Lung (tissue), 12 donors: Measurements from ENCODE around the gene TCF12. TPM values are rescaled to one million over a fixed set of nuclear protein-coding genes. Genes with fewer than 3 reads are reported as not detected.
A peak's percentile ranks its signal among the peaks of the same experiment; 100 is the strongest.

ENCODE experiments used
- ATAC-seq: fragments of 200-7000 bp; cut with Tn5 transposase; one replicate; pipeline ENCODE4 v1.9.1; 2020; ENCODE audit warnings: moderate number of reproducible peaks; ENCODE audit not compliant: insufficient read depth, low FRiP score
- DNase-seq, 3 donors: peaks; one replicate each; pipeline ENCODE4 v3.0.0-alpha.2; 2013 to 2017
- H3K27ac ChIP-seq, 2 donors: one replicate each; pipeline ENCODE4 v1.5.1; 2013; ENCODE audit warnings: mild to moderate bottlenecking in 2 of 2, moderate library complexity in 2 of 2, control low read depth in 1 of 2, inconsistent platforms in 1 of 2, low read depth in 1 of 2, low read length in 1 of 2
- H3K27me3 ChIP-seq, 3 donors: one replicate each; pipeline ENCODE4 v1.5.1; 2013; ENCODE audit warnings: low read length in 2 of 3; ENCODE audit not compliant: control insufficient read depth in 3 of 3, insufficient read depth in 3 of 3
- H3K36me3 ChIP-seq, 4 donors: one replicate each; pipeline ENCODE4 v1.5.1; 2013; ENCODE audit warnings: low read length in 4 of 4, mild to moderate bottlenecking in 1 of 4, moderate library complexity in 1 of 4; ENCODE audit not compliant: control insufficient read depth in 4 of 4, insufficient read depth in 4 of 4
- H3K4me1 ChIP-seq, 5 donors: one replicate each; pipeline ENCODE4 v1.5.1; 2013; ENCODE audit warnings: low read length in 5 of 5, mild to moderate bottlenecking in 2 of 5, moderate library complexity in 1 of 5; ENCODE audit not compliant: control insufficient read depth in 5 of 5, insufficient read depth in 5 of 5
- H3K4me3 ChIP-seq: one replicate; pipeline ENCODE4 v1.5.1; 2013; ENCODE audit warnings: mild to moderate bottlenecking, control low read depth, moderate library complexity
- H3K9ac ChIP-seq, 2 donors: one replicate each; pipeline ENCODE4 v1.5.1; 2013; ENCODE audit warnings: low read length in 2 of 2, control low read depth in 1 of 2; ENCODE audit not compliant: insufficient read depth in 1 of 2
- H3K9me3 ChIP-seq, 4 donors: one replicate each; pipeline ENCODE4 v1.5.1; 2013; ENCODE audit warnings: low read length in 3 of 4, mild to moderate bottlenecking in 1 of 4, moderate library complexity in 1 of 4; ENCODE audit not compliant: control insufficient read depth in 4 of 4, insufficient read depth in 3 of 4
- CTCF ChIP-seq: IDR thresholded peaks from 2 replicates; pipeline ENCODE4 v1.5.1; 2012; ENCODE audit warnings: mild to moderate bottlenecking; ENCODE audit errors: control extremely low read depth, extremely low read depth
- WGBS, 2 donors: extraction: QIAGEN DNeasy Blood & Tissue Kit; methylation state at CpG; one replicate each; pipeline ENCODE4 v1.1.7; 2013; 5-methylcytosine and 5-hydroxymethylcytosine counted together
- polyA plus RNA-seq, 2 donors: library from polyadenylated mRNA; stranded (reverse); fragments of 200-250 nt; gene quantifications; one replicate each; pipeline ENCODE4 v1.2.1, GENCODE V29; 2013
- total RNA-seq, 2 donors: library from RNA; depleted of rRNA in 1 of 2; stranded (reverse); fragments of >200 nt in 1 of 2; gene quantifications; one replicate each; pipeline ENCODE4 v1.2.1, GENCODE V29; 2014 to 2021
- donor health status: control.
- donor health status: control.
- donor health status: Bipolar disorder and iron deficiency.
- donor health status: healthy.
- donor health status: DM: yes; HTN: yes; CAD: no.

TCF12 gene
- total and polyA plus RNA-seq, 4 donors = 9.6 to 314 (median 56.3) TPM

GRCh38 chr15:57156210-57156884, 237.9 kb downstream of the TCF12 start:
- Histone ChIP-seq H3K4me1 (peaks cover 5 to 31% (median 10%) of the 10 kb centered on the region in 5 donors), H3K36me3 (peaks cover 1 to 7% (median 4%) of the 10 kb centered on the region in 4 donors), H3K9me3 (peaks cover 0 to 6% (median 3%) of the 10 kb centered on the region in 4 donors), H3K9ac (no peak overlapping the region), H3K27me3 (no peaks in the 10 kb centered on the region), H3K27ac (peak overlapping the region in 1 of 2 donors; percentile 71), H3K4me3 (no peak overlapping the region)
- TF ChIP-seq CTCF = no peak
- 53 to 70% methylated on average over 3 of the region's 3 CpGs for WGBS, 2 donors
- DNase-seq = no peak
- no peak for ATAC-seq

- H3K36me3 ChIP-seq = peaks cover 0 to 2% (median under 1%) of the 10 kb centered on the region in 4 donors
- no peaks in the 10 kb centered on the region for H3K27me3 ChIP-seq
- TF ChIP-seq CTCF = no peak
- ATAC-seq (no peak), DNase-seq (no peak)
- H3K4me1 ChIP-seq = peaks cover 5 to 26% (median 10%) of the 10 kb centered on the region in 5 donors
- peak overlapping the region in 1 of 2 donors; percentile 69 for H3K27ac ChIP-seq
- no peak overlapping the region for H3K9ac ChIP-seq
- no peak overlapping the region for H3K4me3 ChIP-seq
- no peaks in the 10 kb centered on the region for H3K9me3 ChIP-seq
Observed at GRCh38 chr15:57158589-57158988, 240.1 kb downstream of the TCF12 start.

GRCh38 chr15:57158997-57159668, 240.7 kb downstream of the TCF12 start:
- Histone ChIP-seq H3K9me3 (no peaks in the 10 kb centered on the region), H3K27me3 (no peaks in the 10 kb centered on the region), H3K4me3 (no peak overlapping the region), H3K9ac (no peak overlapping the region), H3K4me1 (peaks cover 3 to 26% (median 10%) of the 10 kb centered on the region in 5 donors), H3K27ac (peak overlapping the region in 1 of 2 donors; percentile 30), H3K36me3 (peaks cover 0 to 1% (median 0%) of the 10 kb centered on the region in 4 donors)
- ATAC-seq (no peak), DNase-seq (peak in 1 of 3 donors; percentile 67)
- TF ChIP-seq CTCF = no peak
- WGBS, 2 donors = 83 to 84% methylated on average over 4 of the region's 4 CpGs
